NB4 (cell line): ENCODE results near the gene LGR5.

Source experiments
- DNase-seq: peaks from one replicate; pipeline ENCODE4 v3.0.0; 2010; ENCODE audit warnings: low read depth
- H3K4me3 ChIP-seq: one replicate; pipeline ENCODE4 v1.5.1; 2011; ENCODE audit warnings: mild to moderate bottlenecking, low read depth, low read length, moderate library complexity
- CTCF ChIP-seq: IDR thresholded peaks from one replicate; pipeline ENCODE4 v1.5.1; 2012; ENCODE audit warnings: low read depth, low read length
- MYC ChIP-seq: IDR thresholded peaks from 2 replicates; pipeline ENCODE4 v1.6.1; 2011; ENCODE audit warnings: low read depth, low read length
- POLR2A ChIP-seq: IDR thresholded peaks from 2 replicates; pipeline ENCODE4 v1.6.1; 2011; ENCODE audit warnings: mild to moderate bottlenecking; ENCODE audit not compliant: insufficient read length; ENCODE audit errors: extremely low read depth
- TF ChIP-seq, protein P1 (sequence below): IDR thresholded peaks from 2 replicates; pipeline ENCODE4 v1.6.1; 2011; ENCODE audit warnings: low read depth, low read length

The LGR5 gene

GRCh38 chr12:71417181-71417580 is 22.4 kb upstream of the LGR5 start:
- TF ChIP-seq CTCF: no peak
- TF ChIP-seq MYC: no peak
- TF ChIP-seq, protein P1, sequence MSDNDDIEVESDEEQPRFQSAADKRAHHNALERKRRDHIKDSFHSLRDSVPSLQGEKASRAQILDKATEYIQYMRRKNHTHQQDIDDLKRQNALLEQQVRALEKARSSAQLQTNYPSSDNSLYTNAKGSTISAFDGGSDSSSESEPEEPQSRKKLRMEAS: no peak
- TF ChIP-seq POLR2A: no peak
- DNase-seq: no peak
- H3K4me3 ChIP-seq: no peak overlapping the region

DNA sequence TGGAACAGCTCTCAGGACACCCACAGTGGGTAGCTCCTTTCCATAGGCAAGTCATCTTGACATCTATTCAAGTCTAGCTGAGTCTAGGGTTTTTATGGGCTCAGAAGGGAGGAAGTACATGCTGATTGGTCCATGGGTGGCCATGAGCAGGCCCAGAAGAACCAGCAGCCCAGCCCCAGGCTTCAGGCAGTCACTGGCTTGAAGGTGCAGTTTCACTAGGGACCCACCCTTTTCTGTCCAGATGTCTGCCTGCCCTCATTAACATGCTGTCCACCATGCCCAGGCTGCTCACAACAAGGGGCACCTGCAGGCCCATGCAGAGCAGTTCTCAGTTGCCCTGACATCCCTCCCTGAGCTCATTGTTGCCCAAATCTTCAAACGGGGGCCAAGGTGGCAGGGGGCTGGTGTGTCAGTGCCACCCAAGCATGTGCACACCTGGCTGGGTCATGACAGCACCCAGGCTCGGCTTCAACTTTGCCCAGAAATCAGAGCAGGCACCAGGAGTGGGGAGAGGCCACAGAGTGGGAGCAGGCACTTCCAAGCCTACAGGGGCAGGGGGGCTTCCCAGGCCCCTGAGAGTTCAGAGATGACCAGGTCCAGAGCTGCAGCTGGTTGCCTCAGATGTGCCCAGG is 18.7 kb upstream of the LGR5 start:
- DNase-seq: peak; percentile 5
- TF ChIP-seq MYC: no peak
- TF ChIP-seq, protein P1: no peak
- TF ChIP-seq CTCF: no peak
- TF ChIP-seq POLR2A: no peak
- no peak overlapping the region for H3K4me3 ChIP-seq

GRCh38 chr12:71425568-71426299 is 13.9 kb upstream of the LGR5 start:
- no peak overlapping the region for H3K4me3 ChIP-seq
- no peak for DNase-seq
- no peak for TF ChIP-seq POLR2A
- TF ChIP-seq MYC: no peak
- TF ChIP-seq, protein P1: no peak
- TF ChIP-seq CTCF: no peak

DNA sequence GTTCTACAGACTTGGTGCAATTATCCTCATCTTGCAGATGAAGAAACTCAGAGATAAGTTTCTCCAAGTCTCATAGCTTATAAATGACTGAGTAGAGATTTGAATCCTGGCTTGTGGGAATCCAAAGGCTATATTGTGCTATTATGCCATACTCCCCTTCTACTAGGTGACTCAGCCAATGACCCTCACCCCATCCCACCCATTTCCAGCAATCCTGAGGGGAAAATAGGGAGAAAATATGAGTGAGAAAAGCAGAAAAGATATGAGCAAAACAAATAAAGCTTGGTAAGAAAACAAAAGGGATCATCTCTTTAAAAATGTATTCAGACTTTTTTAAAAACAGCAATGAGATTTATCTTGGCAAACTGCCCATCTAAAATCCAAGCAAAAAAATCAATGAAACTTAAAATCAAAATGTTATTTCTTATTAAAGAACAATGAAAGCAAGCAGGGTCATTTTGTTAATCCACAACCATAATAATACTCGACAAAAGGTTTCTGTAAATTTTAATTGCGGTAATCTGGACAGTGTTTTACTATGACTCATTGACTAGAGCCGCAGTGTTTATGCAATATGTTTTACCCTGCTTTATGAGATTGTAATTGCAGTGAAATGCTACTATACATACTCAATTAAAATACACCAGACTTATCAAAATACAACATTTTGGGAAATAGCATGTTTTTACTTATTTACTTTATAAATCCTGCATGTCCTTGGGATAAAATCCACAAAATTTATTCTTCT is 13.1 kb upstream of the LGR5 start:
- no peak for DNase-seq
- TF ChIP-seq MYC (no peak), POLR2A (no peak), CTCF (no peak)
- TF ChIP-seq, protein P1: no peak
- no peak overlapping the region for H3K4me3 ChIP-seq

DNA sequence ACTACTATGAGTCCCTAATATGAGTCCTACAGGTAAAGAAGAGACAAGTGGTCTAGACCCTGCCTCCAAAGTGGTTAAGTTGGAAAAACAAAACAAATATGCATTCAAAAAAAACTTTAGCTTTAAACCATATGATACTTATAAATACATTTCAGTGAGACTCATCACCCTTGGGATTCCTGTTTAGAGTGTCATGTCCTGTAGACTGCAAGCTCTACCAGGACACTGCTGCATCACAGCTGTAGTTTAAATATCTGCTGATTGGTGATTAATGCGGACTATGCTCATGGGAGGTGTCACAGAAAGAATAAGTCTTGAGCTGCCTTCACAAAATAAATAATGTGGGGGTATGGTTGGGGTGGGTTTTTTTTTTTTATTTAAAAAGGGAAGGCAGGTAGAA is 8.8 kb upstream of the LGR5 start:
- H3K4me3 ChIP-seq: no peak overlapping the region
- TF ChIP-seq, protein P1: no peak
- TF ChIP-seq CTCF (no peak), MYC (no peak), POLR2A (no peak)
- no peak for DNase-seq
